Keratinocyte (primary cell): Measurements from ENCODE around the gene EXOC3. TPM values are rescaled to one million over a fixed set of nuclear protein-coding genes. Genes with fewer than 3 reads are reported as not detected.

Source experiments
- DNase-seq: peaks from one replicate; pipeline ENCODE4 v3.0.0-alpha.2; 2011; ENCODE audit warnings: low read depth, missing footprints, low spot score
- FAIRE-seq: peaks from 2 replicates; lab custom pipeline; 2011; peaks lifted over from hg19 to GRCh38; lab: Jason Lieb, UNC
- H2AFZ ChIP-seq: 2 replicates; pipeline ENCODE4 v1.6.0; 2012; ENCODE audit warnings: low read length, control low read depth, inconsistent platforms; ENCODE audit not compliant: control insufficient read depth
- H3K27ac ChIP-seq: 2 replicates; pipeline ENCODE4 v1.5.1; 2011; ENCODE audit warnings: low read length; ENCODE audit not compliant: control insufficient read depth, insufficient read depth
- H3K27me3 ChIP-seq: 3 replicates; pipeline ENCODE4 v1.6.0; 2011; ENCODE audit warnings: low read length; ENCODE audit not compliant: control insufficient read depth, insufficient read depth; ENCODE audit errors: extremely low read depth
- H3K36me3 ChIP-seq, 2 experiments: 2 replicates in 1 of 2; 3 replicates in 1 of 2; pipeline ENCODE4 v1.5.1; 2011; ENCODE audit warnings: low read length in 2 of 2, mild to moderate bottlenecking in 1 of 2; ENCODE audit not compliant: control insufficient read depth in 2 of 2, insufficient read depth in 2 of 2; ENCODE audit errors: extremely low read depth in 1 of 2
- H3K4me1 ChIP-seq: 3 replicates; pipeline ENCODE4 v1.5.1; 2011; ENCODE audit warnings: low read length; ENCODE audit not compliant: control insufficient read depth, insufficient read depth; ENCODE audit errors: extremely low read depth
- H3K4me2 ChIP-seq: 3 replicates; pipeline ENCODE4 v1.6.0; 2011; ENCODE audit warnings: low read depth, low read length; ENCODE audit not compliant: control insufficient read depth, insufficient read depth; ENCODE audit errors: extremely low read depth
- H3K4me3 ChIP-seq, 3 experiments: fragments of 200-600 bp in 1 of 3; sonication (generic) in 1 of 3; 2 replicates in 2 of 3; 3 replicates in 1 of 3; pipeline ENCODE4 v1.5.1; 2011 to 2016; ENCODE audit warnings: low read length in 3 of 3, mild to moderate bottlenecking in 3 of 3, control low read depth in 2 of 3, inconsistent platforms in 1 of 3, low read depth in 1 of 3, mixed read lengths in 1 of 3, mixed run types in 1 of 3, moderate library complexity in 1 of 3; ENCODE audit not compliant: control insufficient read depth in 2 of 3, insufficient read depth in 2 of 3; ENCODE audit errors: extremely low read depth in 1 of 3
- H3K79me2 ChIP-seq: 2 replicates; pipeline ENCODE4 v1.6.0; 2012; ENCODE audit warnings: low read length; ENCODE audit not compliant: control insufficient read depth, insufficient read depth
- H3K9ac ChIP-seq: 3 replicates; pipeline ENCODE4 v1.6.0; 2011; ENCODE audit warnings: low read length; ENCODE audit not compliant: control insufficient read depth, insufficient read depth; ENCODE audit errors: extremely low read depth
- H3K9me1 ChIP-seq: 3 replicates; pipeline ENCODE4 v1.6.0; 2011; ENCODE audit warnings: low read length; ENCODE audit not compliant: control insufficient read depth, insufficient read depth; ENCODE audit errors: extremely low read depth
- H3K9me3 ChIP-seq: 2 replicates; pipeline ENCODE4 v1.5.1; 2012; ENCODE audit warnings: low read depth, low read length; ENCODE audit not compliant: control insufficient read depth
- H4K20me1 ChIP-seq: 3 replicates; pipeline ENCODE4 v1.6.0; 2011; ENCODE audit warnings: low read length; ENCODE audit not compliant: control insufficient read depth, insufficient read depth; ENCODE audit errors: extremely low read depth
- CTCF ChIP-seq, 3 experiments: IDR thresholded peaks in 1 of 3; conservative IDR thresholded peaks in 1 of 3; optimal IDR thresholded peaks in 1 of 3; 2 replicates in 2 of 3; 3 replicates in 1 of 3; pipeline versions ENCODE3 to v1.5.1; 2011; ENCODE audit warnings: low read length in 3 of 3, mild to moderate bottlenecking in 3 of 3, moderate library complexity in 2 of 3, control low read depth in 1 of 3, inconsistent platforms in 1 of 3; ENCODE audit not compliant: insufficient read depth in 2 of 3; ENCODE audit errors: extremely low read depth in 1 of 3
- EZH2 ChIP-seq: IDR thresholded peaks from one replicate; pipeline ENCODE4 v1.6.1; 2012; ENCODE audit warnings: inconsistent platforms, mild to moderate bottlenecking, low read length, moderate library complexity
- dilution Hi-C: fragments of 300-500 bp; cut with MboI; formaldehyde crosslinking; loops from one replicate; pipeline ENCODE4 v1.7.0; 2020; ENCODE audit warnings: low sequenced_read_pairs; ENCODE audit not compliant: extremely low pct_ligation_motif_present
- polyA plus RNA-seq, 5 experiments: library from polyadenylated mRNA; depleted of rRNA in 3 of 5; stranded (reverse) in 3 of 5; stranded (forward) in 1 of 5; unstranded in 1 of 5; fragments of >200 nt; gene quantifications; 1 replicate in 1 of 5; 2 replicates in 3 of 5; 3 replicates in 1 of 5; pipeline versions ENCODE4 v1.2.1 to v1.2.3, GENCODE V29; 2011 to 2012; ENCODE audit warnings: missing spikeins in 2 of 5, low read depth in 1 of 5, low replicate concordance in 1 of 5

The EXOC3 gene
- polyA plus RNA-seq, 1 donor (not counting 4 experiments of a cell fraction or from before 2014, with no cell fraction given): 14.2 TPM

GRCh38 chr5:439181-439580, 3.8 kb upstream of the EXOC3 start:
- no peak for DNase-seq
- FAIRE-seq: no peak
- Histone ChIP-seq H3K79me2 (peaks cover 13% of the 10 kb centered on the region), H3K27ac (no peak overlapping the region), H3K9ac (no peak overlapping the region), H3K9me3 (no peaks in the 10 kb centered on the region), H3K4me2 (no peak overlapping the region), H2AFZ (no peak overlapping the region), H3K27me3 (no peaks in the 10 kb centered on the region), H3K36me3 (no peaks in the 10 kb centered on the region), H3K9me1 (no peaks in the 10 kb centered on the region), H4K20me1 (no peaks in the 10 kb centered on the region), H3K4me1 (peaks cover 10% of the 10 kb centered on the region), H3K4me3 (no peak overlapping the region)
- dilution Hi-C loops: no loop called here
- TF ChIP-seq CTCF (optimal IDR thresholded peaks at IDR 0.05 in 1 of 3, IDR thresholded peaks at IDR 0.05 in 1 of 3, conservative IDR thresholded peaks at IDR 0.05 in 1 of 3; ENCODE audit: extremely low read depth in 1 of 3, insufficient read depth in 2 of 3, low read length in 3 of 3) (no peak), EZH2 (no peak)

- Histone ChIP-seq H3K9me3 (no peaks in the 10 kb centered on the region), H3K4me3 (no peak overlapping the region), H3K9ac (no peak overlapping the region), H3K27ac (no peak overlapping the region), H3K79me2 (peaks cover 17% of the 10 kb centered on the region), H4K20me1 (no peaks in the 10 kb centered on the region), H3K9me1 (no peaks in the 10 kb centered on the region), H2AFZ (no peak overlapping the region), H3K4me2 (no peak overlapping the region), H3K4me1 (peaks cover 12% of the 10 kb centered on the region), H3K36me3 (no peaks in the 10 kb centered on the region), H3K27me3 (no peaks in the 10 kb centered on the region)
- DNase-seq (no peak), FAIRE-seq (no peak)
- dilution Hi-C loops: no loop called here
- TF ChIP-seq CTCF (optimal IDR thresholded peaks at IDR 0.05 in 1 of 3, IDR thresholded peaks at IDR 0.05 in 1 of 3, conservative IDR thresholded peaks at IDR 0.05 in 1 of 3; ENCODE audit: extremely low read depth in 1 of 3, insufficient read depth in 2 of 3, low read length in 3 of 3) (no peak), EZH2 (no peak)
Measured at GRCh38 chr5:439636-440035, 3.3 kb upstream of the EXOC3 start.
